GM12878 (cell line): ENCODE measurements around the gene CDK16.

Source experiments
- BHLHE40 ChIP-seq, 2 experiments: fragments of 450-650 bp in 1 of 2; IDR thresholded peaks; 2 replicates each; pipeline ENCODE4 v1.6.1; 2011 to 2017; ENCODE audit warnings: low read depth in 2 of 2, borderline replicate concordance in 1 of 2, improper control_type of control experiment in 1 of 2, low read length in 1 of 2, mild to moderate bottlenecking in 1 of 2
- CEBPZ ChIP-seq: fragments of 150-350 bp; IDR thresholded peaks from 2 replicates; pipeline ENCODE4 v1.6.1; 2016; ENCODE audit warnings: low read depth, low read length
- CTCF ChIP-seq, 3 experiments: IDR thresholded peaks in 2 of 3; conservative IDR thresholded peaks in 1 of 3; 2 replicates each; pipeline ENCODE4 v1.5.1; 2011; ENCODE audit warnings: low read depth in 3 of 3, low read length in 3 of 3, mild to moderate bottlenecking in 3 of 3, control low read depth in 2 of 3, moderate library complexity in 2 of 3, inconsistent platforms in 1 of 3, mixed read lengths in 1 of 3; ENCODE audit not compliant: control insufficient read depth in 2 of 3, insufficient read depth in 1 of 3; ENCODE audit errors: extremely low read depth in 1 of 3
- E2F8 ChIP-seq: fragments of 450-650 bp; IDR thresholded peaks from 2 replicates; pipeline ENCODE4 v1.6.1; 2018; ENCODE audit warnings: mild to moderate bottlenecking, low read depth, moderate library complexity; ENCODE audit not compliant: partially characterized antibody
- ELK1 ChIP-seq: IDR thresholded peaks from 2 replicates; pipeline ENCODE4 v1.6.1; 2012; ENCODE audit warnings: low read depth, low read length, improper control_type of control experiment
- PRDM15 ChIP-seq: fragments of 450-650 bp; formaldehyde crosslinking; IDR thresholded peaks from 2 replicates; pipeline ENCODE4 v1.4.0; 2020; ENCODE audit warnings: mild to moderate bottlenecking, moderate library complexity
- TCF7 ChIP-seq: IDR thresholded peaks from 2 replicates; pipeline ENCODE4 v1.6.1; 2014; ENCODE audit warnings: antibody characterized with exemption, borderline replicate concordance
- ZBTB33 ChIP-seq: fragments of 450-650 bp; IDR thresholded peaks from 2 replicates; pipeline ENCODE4 v1.6.1; 2017; ENCODE audit warnings: mild to moderate bottlenecking
- ZNF217 ChIP-seq: fragments of 450-650 bp; IDR thresholded peaks from 2 replicates; pipeline ENCODE4 v1.6.1; 2017; ENCODE audit warnings: antibody characterized with exemption, mild to moderate bottlenecking

- TF ChIP-seq E2F8 (no peak), PRDM15 (no peak), CTCF (IDR thresholded peaks at IDR 0.05 in 2 of 3, conservative IDR thresholded peaks at IDR 0.05 in 1 of 3; ENCODE audit: control insufficient read depth in 2 of 3, extremely low read depth in 1 of 3, insufficient read depth in 1 of 3, low read depth in 3 of 3, low read length in 3 of 3) (no peak), BHLHE40 (IDR thresholded peaks at IDR 0.05; ENCODE audit: borderline replicate concordance in 1 of 2, low read depth in 2 of 2, low read length in 1 of 2) (no peak), TCF7 (no peak), CEBPZ (no peak), ZBTB33 (no peak), ELK1 (no peak), ZNF217 (no peak)
Measured at GRCh38 chrX:47223476-47224250, 5.2 kb downstream of the CDK16 start.
